Suppressor macrophage treated with lipopolysaccharide for 4 hours (primary cell): Measurements from ENCODE around the gene OSBPL10.

Experiments
- DNase-seq: peaks from one replicate; pipeline ENCODE4 v3.0.0-alpha.2; 2020

The OSBPL10 gene

GRCh38 chr3:31839144-31839917 is 141.7 kb downstream of the OSBPL10 start:
- no peak for DNase-seq

GRCh38 chr3:31836131-31837075 is 144.7 kb downstream of the OSBPL10 start:
- DNase-seq = no peak

GRCh38 chr3:31833391-31834190 is 147.5 kb downstream of the OSBPL10 start:
- DNase-seq = no peak

- DNase-seq = no peak
Observed at GRCh38 chr3:31832551-31832950, 148.5 kb downstream of the OSBPL10 start.

- DNase-seq = no peak
Observed at GRCh38 chr3:31831591-31831990, 149.5 kb downstream of the OSBPL10 start.

GRCh38 chr3:31829826-31830426 is 151.1 kb downstream of the OSBPL10 start:
- no peak for DNase-seq

- no peak for DNase-seq
Observed at GRCh38 chr3:31829010-31829409, 152.1 kb downstream of the OSBPL10 start.

- DNase-seq = no peak
Observed at GRCh38 chr3:31828007-31828406, 153.1 kb downstream of the OSBPL10 start.

GRCh38 chr3:31823184-31823583 is 157.9 kb downstream of the OSBPL10 start:
- no peak for DNase-seq

- no peak for DNase-seq
Observed at GRCh38 chr3:31821118-31821517, 159.9 kb downstream of the OSBPL10 start.

GRCh38 chr3:31819441-31819840 is 161.6 kb downstream of the OSBPL10 start:
- DNase-seq = no peak

GRCh38 chr3:31817411-31817966 is 163.6 kb downstream of the OSBPL10 start:
- no peak for DNase-seq

GRCh38 chr3:31815631-31816440 is 165.2 kb downstream of the OSBPL10 start:
- DNase-seq = no peak

- DNase-seq = no peak
Observed at GRCh38 chr3:31815006-31815405, 166.1 kb downstream of the OSBPL10 start.

GRCh38 chr3:31813686-31814085 is 167.4 kb downstream of the OSBPL10 start:
- no peak for DNase-seq

GRCh38 chr3:31813197-31813596 is 167.9 kb downstream of the OSBPL10 start:
- DNase-seq = no peak

GRCh38 chr3:31810991-31811433 is 170.1 kb downstream of the OSBPL10 start:
- DNase-seq = no peak

- no peak for DNase-seq
Observed at GRCh38 chr3:31808143-31808720, 172.8 kb downstream of the OSBPL10 start.

GRCh38 chr3:31804251-31805051 is 176.6 kb downstream of the OSBPL10 start:
- no peak for DNase-seq
